LHCN-M2 (cell line): ENCODE results near the gene USH2A. TPM values are rescaled to one million over a fixed set of nuclear protein-coding genes. Genes with fewer than 3 reads are reported as not detected.

Experiments
- DNase-seq: peaks from one replicate; pipeline ENCODE4 v3.0.0-alpha.2; 2012; ENCODE audit warnings: low read depth
- total RNA-seq: library from RNA; depleted of rRNA; stranded (reverse); fragments of >200 nt; gene quantifications from 2 replicates; pipeline ENCODE4 v1.2.3, GENCODE V29; 2014

Gene USH2A
- total RNA-seq, 1 experiment from 2014 or later, result under 0.01 TPM

DNA sequence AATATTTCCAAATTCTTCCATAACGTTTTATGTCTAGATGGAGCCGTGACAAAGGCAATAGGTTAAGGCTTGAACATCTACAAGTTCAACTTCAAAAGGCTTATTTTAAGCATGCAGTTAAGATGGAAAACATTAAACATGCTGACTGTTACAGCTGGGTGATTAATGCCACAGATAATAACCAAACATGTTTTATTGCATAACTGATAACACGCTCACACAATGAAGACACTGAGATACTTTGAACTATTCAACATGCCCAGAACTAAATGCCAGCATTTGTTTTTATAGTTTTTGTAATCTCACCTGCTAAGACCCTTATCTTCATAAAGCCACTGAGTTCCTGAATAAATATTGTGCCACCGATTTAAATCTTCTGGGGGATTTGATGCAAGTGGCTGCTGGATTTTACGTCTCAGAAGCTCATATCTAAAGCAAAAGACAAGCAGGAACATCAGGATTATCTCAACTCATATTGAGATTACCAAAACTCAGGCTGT lies 545.7 kb downstream of the USH2A start:
- DNase-seq, result no peak

DNA sequence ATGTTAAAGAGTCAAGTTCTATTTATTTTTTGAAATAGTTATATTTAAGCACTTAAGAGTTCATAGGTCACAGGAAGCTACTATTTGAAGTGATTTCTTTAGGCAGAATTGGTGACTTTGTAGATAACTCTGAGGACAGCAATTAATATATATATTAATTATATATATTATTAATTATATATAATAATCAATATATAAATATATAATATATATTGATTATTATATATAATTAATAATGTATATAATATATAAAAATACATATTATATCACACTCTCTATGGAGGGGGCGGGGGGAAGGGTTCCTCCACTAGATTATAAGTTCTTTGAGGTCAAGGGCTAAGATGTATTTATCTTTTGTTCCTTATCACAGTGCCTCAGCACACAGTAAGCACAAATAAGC lies 547.5 kb downstream of the USH2A start:
- no peak for DNase-seq

DNA sequence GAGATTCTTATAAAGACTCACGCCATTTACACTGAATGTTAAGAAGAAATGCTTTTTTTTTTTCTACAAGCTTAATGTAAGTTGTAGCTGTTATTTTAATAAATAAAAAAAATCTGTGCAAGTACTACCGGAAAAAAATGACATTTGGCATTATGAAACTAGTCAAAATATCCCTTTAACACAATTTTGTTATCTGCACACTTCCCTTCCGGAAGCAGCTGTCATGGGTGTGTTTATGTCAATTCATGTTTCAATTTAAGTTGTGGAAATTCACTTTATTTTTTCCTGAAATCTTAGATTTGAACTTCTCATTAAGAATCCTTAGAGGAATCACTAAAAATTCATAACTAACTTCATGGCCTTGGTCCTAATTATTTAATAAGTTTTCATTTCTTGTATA lies 548.0 kb downstream of the USH2A start:
- DNase-seq, result no peak

DNA sequence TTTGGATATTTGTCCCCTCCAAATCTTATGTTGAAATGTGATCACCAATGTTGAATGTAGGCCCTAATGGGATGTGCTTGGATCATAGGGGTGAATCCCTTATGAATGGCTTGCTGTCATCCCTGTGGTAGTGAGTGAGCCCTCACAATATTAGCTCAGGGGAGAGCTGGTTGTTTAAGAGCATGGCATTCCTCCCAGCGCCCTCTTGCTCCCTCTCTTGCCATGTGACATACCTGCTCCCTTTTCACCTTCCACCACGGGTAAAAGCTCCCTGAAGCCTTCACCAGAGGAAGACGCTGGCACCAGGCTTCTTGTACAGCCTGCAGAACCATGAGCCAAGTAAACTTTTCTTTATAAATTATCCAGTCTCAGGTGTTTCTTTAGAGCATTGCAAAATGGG lies 550.6 kb downstream of the USH2A start:
- no peak for DNase-seq

DNA sequence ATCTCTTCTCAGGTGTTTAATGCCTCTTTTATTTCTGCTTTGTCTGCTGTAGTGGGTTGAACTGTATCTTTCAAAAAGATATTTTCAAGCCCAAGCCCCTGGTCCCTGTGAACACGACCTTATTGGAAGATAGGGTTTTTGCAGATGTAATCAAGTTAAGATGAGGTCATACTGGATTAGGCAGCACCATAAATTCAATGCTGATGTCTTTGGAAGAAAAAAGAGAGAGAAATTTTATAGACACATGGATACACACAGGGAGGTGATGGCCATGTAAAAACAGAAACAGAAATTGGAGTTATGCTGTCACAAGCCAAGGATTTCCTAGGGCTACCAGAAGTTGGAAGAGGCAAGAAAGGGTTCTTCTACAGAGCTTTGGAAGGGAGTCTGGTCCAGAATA lies 554.7 kb downstream of the USH2A start:
- DNase-seq, result no peak

DNA sequence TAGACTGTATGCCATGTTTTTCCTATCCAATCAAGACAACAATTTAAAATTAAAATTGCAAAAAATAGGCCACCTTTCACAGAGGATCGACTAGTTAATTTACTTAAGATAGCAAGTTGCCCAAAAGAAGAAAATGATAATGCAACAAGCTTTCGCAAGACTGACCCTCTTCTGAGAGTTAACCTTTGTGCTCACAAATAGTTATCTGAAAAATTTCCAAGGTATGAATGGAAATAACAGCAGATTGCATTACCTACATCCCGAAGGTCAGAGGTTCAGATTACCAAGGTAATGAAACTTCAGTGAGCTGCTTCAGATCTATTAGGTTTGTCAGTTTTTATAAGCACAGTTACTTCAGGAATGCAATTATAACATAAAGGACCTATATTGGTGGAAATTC lies 558.2 kb downstream of the USH2A start:
- no peak for DNase-seq

DNA sequence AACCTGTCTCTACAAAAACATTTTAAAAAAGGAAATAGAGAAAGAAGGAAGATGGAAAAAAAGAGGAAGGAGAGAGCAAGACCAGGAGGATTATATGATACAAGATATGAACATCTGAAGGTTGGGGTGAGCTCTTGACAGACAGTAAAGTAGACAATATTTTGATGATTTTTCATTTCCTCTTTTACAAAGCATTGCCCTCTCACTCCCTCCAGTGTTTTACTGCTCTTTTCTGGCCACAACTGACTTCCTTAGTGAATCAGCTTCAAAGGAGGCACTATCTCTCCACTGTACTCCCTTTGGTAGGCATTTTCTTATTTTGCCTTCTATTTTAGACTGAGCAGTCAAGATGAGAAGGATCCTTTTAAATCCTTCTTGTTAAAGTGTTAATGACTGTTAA lies 559.5 kb downstream of the USH2A start:
- DNase-seq, result no peak

DNA sequence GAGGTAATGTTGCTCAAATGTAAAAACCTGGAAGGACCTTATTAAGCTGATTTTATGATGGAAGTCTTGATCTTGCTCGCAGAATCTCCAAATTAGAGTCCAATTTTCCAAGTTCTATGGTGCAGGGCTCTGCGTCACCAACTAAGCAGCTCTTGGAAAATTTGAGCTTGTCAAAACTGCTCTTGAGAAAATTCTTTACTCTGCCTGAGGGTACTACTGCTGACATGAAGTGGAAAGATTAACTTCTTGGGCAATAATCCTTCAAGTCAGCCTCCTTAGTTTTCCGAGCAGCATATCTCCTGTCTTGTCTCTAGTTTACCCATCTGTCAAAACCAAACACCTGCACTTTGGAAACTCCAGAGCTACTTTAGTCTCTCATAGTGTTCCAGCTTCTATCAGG lies 562.4 kb downstream of the USH2A start:
- no peak for DNase-seq

DNA sequence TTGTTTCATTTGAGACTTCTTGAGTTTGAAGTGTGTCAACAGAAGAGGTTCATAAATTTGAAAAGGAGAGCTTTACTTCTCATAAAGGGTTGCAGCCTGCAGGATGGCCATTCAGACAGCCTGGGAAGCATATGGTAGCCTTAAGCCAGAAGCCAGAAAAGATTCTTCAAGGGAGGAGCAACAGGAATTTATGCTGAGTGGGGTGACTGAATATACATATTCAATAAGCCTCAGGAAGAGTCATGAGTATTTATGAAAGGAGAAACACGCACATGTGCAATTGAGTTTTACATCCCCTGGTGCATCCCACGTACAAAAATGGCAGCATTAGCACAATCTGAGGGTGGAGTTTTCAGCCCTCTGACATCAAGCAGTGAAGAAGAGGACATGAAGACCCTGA lies 565.9 kb downstream of the USH2A start:
- no peak for DNase-seq

DNA sequence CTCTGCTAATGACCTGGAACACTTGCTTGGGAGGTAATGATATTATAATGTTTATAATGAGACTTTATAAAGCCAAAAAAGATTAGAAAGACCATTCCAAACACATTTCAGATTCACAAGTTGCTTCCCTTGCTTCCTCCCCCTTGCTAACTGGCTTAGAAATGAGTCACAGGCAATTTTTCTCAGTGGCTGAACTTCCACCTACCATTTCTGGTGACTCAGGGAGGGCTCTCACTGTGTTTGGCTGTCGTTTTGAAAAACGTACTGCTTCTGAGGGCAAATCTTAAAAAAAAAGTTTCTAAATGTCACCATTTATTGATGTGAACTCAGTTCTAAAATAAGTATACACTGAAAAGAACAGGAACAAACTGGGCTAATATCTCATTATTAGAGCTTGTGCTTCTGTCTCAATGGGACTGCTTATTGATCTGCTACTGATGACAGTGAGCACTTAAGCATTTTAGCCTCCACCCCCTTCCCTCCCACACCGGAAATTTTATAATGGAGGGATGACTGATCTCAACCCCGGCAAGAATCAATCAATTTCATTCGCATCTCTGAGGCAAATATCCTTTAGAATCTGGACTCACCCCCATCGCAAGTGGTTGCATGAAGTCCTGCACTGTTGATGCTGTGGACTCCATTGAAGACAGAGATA lies 577.9 kb downstream of the USH2A start:
- peak; percentile 79 for DNase-seq

DNA sequence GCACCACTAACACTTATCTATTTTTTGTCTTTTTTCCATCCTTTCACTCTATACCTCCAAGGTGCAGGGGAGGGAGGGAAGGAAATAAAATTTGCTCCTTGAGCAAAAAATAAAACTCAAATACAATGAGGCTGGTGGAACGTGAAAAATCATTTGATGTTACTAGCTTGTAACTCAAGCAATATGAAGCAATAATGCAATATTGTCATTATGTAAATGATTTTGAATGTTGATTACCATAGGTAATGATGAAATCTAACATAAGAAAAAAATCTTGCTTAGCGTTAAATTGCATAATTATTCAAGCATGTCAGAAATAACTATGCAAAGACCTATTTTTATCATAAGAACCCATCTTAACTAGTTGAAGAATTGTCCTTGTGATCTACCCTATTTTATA lies 578.5 kb downstream of the USH2A start:
- no peak for DNase-seq

DNA sequence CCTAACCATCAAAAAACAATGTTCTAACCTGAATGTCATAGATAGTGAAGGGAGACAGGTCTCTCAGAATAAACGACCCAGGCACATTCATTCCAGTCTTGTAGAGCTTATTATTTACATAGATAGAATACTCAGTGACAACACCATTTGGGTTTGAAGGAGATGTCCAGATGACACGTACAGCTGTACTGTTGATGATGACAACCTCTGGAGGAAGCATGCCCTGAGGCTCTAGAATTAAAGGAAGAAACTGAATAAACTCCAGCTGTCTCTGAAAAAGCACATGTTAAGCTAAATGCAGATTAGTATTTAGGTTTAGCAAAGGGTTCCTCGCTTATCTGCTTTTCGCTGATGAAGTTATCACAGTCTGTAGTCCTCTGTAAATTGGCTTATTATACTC lies 579.0 kb downstream of the USH2A start:
- no peak for DNase-seq

DNA sequence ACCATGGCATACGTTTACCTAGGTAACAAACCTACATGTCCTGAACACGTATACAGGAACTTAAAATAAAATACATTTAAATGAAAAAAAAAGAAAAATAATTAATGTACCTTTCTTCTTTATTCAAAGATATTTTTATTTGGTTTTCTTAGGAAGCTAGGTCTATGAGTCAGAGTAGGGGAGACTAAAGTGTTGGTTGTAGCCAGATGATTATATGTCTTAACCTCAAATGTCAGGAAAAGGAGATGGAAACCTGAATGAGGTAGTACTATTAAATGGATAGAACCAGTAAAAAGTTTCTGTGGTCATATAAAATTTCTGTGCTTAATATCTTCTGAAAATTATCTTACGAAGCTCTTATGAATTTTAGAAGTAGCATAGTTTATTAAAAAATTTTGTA lies 580.3 kb downstream of the USH2A start:
- no peak for DNase-seq

DNA sequence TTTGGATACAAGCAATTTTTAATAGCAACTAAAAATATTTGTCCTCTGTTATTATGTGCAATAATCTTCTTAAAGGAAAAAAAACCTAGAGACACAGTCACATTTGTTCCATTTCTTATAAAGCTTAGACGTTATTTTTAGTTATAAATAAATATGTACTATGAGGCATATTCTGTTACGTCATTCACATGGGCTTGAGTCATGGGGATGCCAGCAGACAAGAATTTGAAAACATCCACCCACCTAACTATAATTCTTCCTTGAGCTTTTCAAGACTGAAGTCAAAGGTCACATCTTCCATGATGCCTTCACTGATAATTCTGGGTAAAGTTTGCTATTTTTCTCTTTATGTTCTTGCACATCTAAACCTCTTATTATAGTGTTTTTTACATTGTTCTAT lies 587.3 kb downstream of the USH2A start:
- peak; percentile 70 for DNase-seq

DNA sequence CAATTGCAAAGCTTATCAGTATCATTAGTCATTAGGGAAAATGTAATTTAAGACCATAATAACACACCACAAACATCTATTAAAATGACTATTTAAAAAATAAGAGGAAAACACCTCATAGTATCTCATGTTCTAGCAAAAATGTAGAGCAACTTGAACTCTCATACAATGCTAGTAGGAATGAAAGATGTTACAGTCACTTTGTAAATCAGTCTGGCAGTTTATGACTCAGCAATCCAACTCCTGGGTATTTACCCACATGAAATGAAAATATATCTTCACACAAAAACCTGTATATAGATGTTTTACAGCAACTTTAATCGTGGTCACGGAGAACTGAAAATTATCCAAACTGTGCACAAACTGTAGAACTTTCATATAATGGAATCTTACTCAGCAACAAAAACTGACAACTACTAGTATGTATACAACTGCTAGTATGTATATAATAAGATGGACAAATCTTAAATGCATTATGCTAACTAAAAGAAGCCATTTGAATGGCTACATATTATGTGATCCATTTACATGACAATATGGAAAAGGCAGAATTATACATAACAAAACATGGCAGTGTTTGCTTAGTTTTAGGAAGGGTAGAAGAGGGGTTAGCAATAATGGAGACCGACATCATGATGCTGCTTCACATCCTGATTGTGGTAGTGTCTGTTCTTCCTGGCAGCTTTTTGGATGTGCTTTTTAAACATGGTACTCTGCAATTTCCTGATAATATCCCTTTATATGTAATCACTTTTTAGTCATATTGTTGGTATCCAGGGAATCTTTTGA lies 589.1 kb downstream of the USH2A start:
- peak; percentile 51 for DNase-seq

DNA sequence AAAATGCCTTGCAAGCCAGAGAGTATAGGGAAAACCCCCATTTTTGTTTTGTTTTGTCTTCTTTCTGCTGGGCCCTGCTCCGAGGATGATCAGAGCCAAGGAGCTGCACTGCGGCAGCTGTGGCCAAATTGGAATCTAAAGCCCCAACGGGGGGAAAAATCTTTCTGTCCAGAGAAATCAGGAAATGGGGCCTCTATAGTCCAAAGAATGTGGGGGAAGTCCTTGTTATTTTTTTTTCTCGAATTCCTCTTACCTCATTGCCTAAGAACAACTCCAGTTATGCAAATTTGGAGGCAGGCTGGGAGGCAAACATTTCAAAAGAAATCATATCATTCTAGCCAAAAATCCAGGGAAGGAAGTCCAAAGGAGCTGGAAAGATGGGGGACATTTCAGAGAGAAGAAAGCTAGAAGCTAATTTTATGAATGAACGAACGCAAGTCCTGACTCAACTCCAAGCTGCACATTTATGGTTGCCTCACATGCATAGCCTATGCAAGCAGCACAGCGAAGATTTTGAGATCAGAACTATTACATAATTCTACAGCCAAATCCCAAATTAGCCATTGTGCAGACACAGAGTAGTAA lies 592.9 kb downstream of the USH2A start:
- DNase-seq, result no peak

DNA sequence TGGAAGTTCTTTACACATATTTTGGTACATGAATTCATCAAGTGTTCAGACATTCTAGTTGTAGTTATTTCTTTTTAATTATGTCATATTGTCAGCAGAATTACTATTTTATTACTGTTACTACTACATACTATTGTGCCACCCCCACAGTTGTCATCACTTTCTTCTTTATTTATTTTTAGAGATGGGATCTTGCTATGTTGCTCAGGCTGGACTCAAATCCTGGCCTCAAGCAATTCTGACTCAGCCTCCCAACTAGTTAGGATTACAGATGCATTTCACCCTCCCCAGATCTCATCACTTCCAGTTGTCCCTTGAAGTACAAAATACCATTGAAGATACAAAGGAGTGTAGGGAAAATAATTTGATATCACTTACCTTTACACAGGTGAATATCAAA lies 598.2 kb downstream of the USH2A start:
- no peak for DNase-seq

DNA sequence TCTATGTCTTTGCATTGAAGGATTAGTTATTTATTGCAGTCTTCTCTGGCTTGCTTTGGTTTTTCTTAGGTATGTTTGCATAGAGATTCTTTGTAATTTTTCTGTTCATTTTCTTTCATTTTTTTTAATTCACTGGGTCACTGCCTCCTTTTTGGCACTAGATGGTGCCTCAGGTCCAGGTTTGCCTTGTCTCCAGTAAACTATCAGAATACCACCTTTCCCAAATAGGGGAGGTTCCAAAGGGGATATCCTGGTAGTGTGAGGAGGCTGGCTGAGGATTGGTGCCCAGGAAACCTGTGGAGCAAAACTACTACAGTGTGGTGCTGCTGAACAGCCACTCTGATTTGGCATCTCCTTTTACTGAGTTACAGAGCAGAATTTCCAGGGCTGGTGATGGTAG lies 599.0 kb downstream of the USH2A start:
- peak; percentile 19 for DNase-seq

DNA sequence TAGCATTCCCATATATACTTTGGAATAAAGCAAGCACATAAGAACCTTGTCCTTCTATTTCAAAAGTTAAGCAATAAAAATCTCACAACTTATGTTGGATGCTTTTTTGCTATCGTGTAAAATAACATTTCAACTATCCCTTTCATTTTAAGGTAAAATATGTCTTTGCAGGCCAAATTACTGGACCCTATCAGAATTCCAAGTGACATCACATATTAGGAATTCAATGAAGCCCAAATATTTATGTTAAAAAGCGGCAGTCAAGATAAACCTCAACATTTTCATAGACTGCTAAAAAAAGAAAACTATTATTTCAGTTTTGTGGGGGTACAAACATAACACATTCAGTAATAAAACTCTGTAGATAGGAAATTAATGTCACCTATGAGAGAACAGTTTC lies 604.1 kb downstream of the USH2A start:
- DNase-seq, result no peak

DNA sequence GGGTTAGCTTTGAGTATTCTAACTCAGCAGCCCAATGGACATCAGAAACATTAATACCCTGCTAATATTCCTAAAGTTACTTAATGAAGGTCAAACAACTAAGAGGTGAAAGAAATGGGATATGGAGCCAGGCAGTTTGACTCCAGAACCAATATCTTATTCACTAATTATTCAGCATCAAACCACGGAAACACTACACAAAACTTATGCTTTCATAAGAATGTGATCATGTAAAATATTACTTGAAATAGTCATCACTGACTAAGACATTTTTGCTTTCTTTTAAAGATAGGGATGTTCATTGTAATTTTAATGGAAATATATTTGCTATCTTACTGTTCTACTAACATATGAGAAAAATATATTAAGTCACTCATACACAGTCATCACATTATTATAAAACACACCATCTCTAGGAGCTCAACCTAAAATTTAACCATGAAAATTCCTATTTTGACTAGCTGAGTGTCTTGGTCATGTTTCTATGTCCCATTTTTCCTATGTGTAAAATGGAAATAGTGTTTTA lies 615.3 kb downstream of the USH2A start:
- peak; percentile 21 for DNase-seq

DNA sequence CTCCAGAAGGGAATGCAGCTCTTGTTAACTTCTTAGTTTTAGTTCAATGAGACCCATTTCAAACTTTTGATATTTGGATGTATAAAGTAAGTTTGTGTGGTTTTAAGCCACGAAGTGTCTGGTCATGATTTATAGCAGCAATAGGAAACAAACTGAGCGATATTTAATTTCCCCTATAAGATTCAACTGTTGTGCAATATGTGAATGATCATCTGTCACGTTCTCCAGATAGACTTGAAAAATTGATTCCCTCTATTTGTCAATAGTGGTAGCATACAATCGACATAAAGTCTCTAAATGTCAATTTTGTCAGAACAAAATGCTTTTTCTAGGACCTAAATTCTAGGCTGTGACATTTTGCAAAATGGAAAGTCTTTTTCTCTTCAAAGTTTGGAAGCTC lies 616.0 kb downstream of the USH2A start:
- no peak for DNase-seq

DNA sequence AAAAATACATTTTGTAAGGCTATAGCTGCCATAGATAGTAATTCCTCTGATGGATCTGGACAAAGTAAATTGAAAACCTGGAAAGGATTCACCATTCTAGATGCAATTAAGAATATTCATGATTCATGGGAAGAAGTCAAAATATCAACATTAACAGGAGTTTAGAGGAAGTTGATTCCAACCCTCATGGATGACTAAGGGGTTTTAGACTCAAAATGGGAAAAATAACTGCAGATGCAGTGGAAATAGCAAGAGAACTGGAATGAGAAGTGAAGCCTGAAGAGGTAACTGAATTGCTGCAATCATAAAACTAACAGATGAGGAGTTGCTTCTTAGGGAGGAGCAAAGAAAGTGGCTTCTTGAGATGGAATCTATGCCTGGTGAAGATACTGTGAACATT lies 625.4 kb downstream of the USH2A start:
- DNase-seq, result peak; percentile 10

DNA sequence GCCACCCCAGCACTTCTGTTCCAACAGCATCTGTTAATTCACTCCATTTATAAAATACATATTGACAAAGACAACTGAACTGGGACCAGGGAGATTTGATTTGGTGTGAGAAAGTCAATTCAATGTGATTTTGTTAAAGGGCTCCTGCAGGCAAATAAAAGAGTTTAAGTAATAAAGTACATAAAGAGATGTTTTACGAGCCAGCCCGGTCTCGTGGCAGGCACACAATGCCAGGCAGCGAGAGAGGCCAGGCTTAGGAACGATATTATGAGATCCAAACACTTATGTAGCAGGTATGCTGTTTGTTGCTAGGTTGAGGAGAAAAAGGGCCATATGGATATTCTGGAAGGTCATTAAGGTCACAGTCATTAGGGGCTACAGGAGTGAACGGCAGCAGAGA lies 629.1 kb downstream of the USH2A start:
- DNase-seq, result no peak
